GM12873 (cell line): Measurements from ENCODE around the gene TRAPPC11.

Experiments used
- CTCF ChIP-seq: IDR thresholded peaks from 2 replicates; pipeline ENCODE4 v1.5.1; 2012; ENCODE audit warnings: low read depth, mild to moderate bottlenecking, moderate library complexity, low read length, control low read depth; ENCODE audit not compliant: insufficient read depth; ENCODE audit errors: missing control alignments

The TRAPPC11 gene

GRCh38 chr4:183721207-183722081 lies 62.4 kb downstream of the TRAPPC11 start:
- peak; percentile 72 for TF ChIP-seq CTCF

GRCh38 chr4:183722731-183723560 lies 63.9 kb downstream of the TRAPPC11 start:
- TF ChIP-seq CTCF: no peak

- TF ChIP-seq CTCF: no peak
Measured at GRCh38 chr4:183723561-183724228, 64.6 kb downstream of the TRAPPC11 start.

- TF ChIP-seq CTCF: no peak
Measured at GRCh38 chr4:183727482-183727881, 68.4 kb downstream of the TRAPPC11 start.

GRCh38 chr4:183728223-183729068 lies 69.4 kb downstream of the TRAPPC11 start:
- no peak for TF ChIP-seq CTCF

- TF ChIP-seq CTCF: no peak
Measured at GRCh38 chr4:183729069-183729406, 69.9 kb downstream of the TRAPPC11 start.
